Activated naive CD4-positive, alpha-beta T cell (primary cell): ENCODE measurements around the gene COX17.

ENCODE experiments used
- DNase-seq, 4 experiments: peaks; one replicate each; lab custom pipeline; 2025; lab: John Stamatoyannopoulos, UW

Gene COX17

GRCh38 chr3:119620899-119621298 lies 56.3 kb downstream of the COX17 start:
- DNase-seq: no peak
